IMR-90 (cell line): ENCODE data around the gene ACP6. TPM values are rescaled to one million over a fixed set of nuclear protein-coding genes. Genes with fewer than 3 reads are reported as not detected.

Source experiments
- ATAC-seq: fragments of 200-7000 bp; cut with Tn5 transposase; 2 replicates; pipeline ENCODE4 v1.9.1; 2020; ENCODE audit warnings: low read depth, mild to moderate bottlenecking, moderate library complexity
- BruUV-seq: library from RNA; stranded (reverse); fragments of 400-500 nt; replicated peaks from 2 replicates; lab custom pipeline; 2021; lab: Mats Ljungman, UMichigan
- CTCF ChIA-PET: fragments of 300-600 bp; formaldehyde crosslinking; extraction: SDS; loops from one replicate; lab custom pipeline; 2021; ENCODE audit warnings: antibody characterized with exemption; lab: Yijun Ruan, JAX
- POLR2A ChIA-PET: fragments of 300-600 bp; sonication (Branson Sonifier 250); formaldehyde crosslinking; loops from one replicate; lab custom pipeline; 2022; ENCODE audit warnings: antibody characterized with exemption; ENCODE audit not compliant: unreplicated experiment; lab: Charles Lee
- DNase-seq: peaks from one replicate; pipeline ENCODE4 v3.0.0; 2013
- H2AFZ ChIP-seq: replicated peaks from 2 replicates; pipeline ENCODE3; 2013; ENCODE audit warnings: low read length, mild to moderate bottlenecking; ENCODE audit not compliant: poor library complexity
- H2AK5ac ChIP-seq: 2 replicates; pipeline ENCODE4 v1.6.1; 2013; ENCODE audit warnings: low read depth, low read length, inconsistent platforms
- H2AK9ac ChIP-seq: replicated peaks from 2 replicates; pipeline ENCODE3; 2013; ENCODE audit warnings: mild to moderate bottlenecking, low read depth, low read length, moderate library complexity; ENCODE audit not compliant: poor library complexity
- H2BK120ac ChIP-seq: 2 replicates; pipeline ENCODE4 v1.6.1; 2013; ENCODE audit warnings: low read depth, low read length, inconsistent platforms
- H2BK15ac ChIP-seq: 3 replicates; pipeline ENCODE4 v1.6.1; 2013; ENCODE audit warnings: low read depth, low read length, inconsistent platforms
- H2BK20ac ChIP-seq: 2 replicates; pipeline ENCODE4 v1.6.1; 2013; ENCODE audit warnings: low read depth, mild to moderate bottlenecking, inconsistent platforms, low read length, moderate library complexity
- H2BK5ac ChIP-seq: 2 replicates; pipeline ENCODE4 v1.6.1; 2013; ENCODE audit warnings: mild to moderate bottlenecking, low read depth, low read length, inconsistent platforms; ENCODE audit not compliant: poor library complexity, severe bottlenecking
- H3K14ac ChIP-seq: replicated peaks from 2 replicates; pipeline ENCODE4 v1.6.1; 2013; ENCODE audit warnings: low read depth, low read length, inconsistent platforms
- H3K18ac ChIP-seq: 2 replicates; pipeline ENCODE4 v1.6.1; 2013; ENCODE audit warnings: low read depth, low read length, control low read depth
- H3K23ac ChIP-seq: 2 replicates; pipeline ENCODE4 v1.6.1; 2013; ENCODE audit warnings: low read depth, low read length, inconsistent platforms
- H3K27ac ChIP-seq: 2 replicates; pipeline ENCODE4 v1.5.1; 2013; ENCODE audit warnings: mild to moderate bottlenecking, control low read depth, low read length; ENCODE audit not compliant: insufficient read depth
- H3K27me3 ChIP-seq: 2 replicates; pipeline ENCODE4 v1.6.1; 2013; ENCODE audit warnings: low read length; ENCODE audit not compliant: control insufficient read depth, insufficient read depth
- H3K36me3 ChIP-seq: 2 replicates; pipeline ENCODE4 v1.6.1; 2013; ENCODE audit warnings: low read length, mixed read lengths; ENCODE audit not compliant: control insufficient read depth, insufficient read depth
- H3K4ac ChIP-seq: 2 replicates; pipeline ENCODE4 v1.6.1; 2013; ENCODE audit warnings: low read depth, low read length, inconsistent platforms
- H3K4me1 ChIP-seq: 2 replicates; pipeline ENCODE4 v1.6.1; 2013; ENCODE audit warnings: low read length, mixed read lengths; ENCODE audit not compliant: control insufficient read depth, insufficient read depth
- H3K4me2 ChIP-seq: 2 replicates; pipeline ENCODE4 v1.6.1; 2013; ENCODE audit warnings: low read depth, mild to moderate bottlenecking, control low read depth, low read length, moderate library complexity
- H3K4me3 ChIP-seq: 2 replicates; pipeline ENCODE4 v1.5.1; 2013; ENCODE audit warnings: low read depth, mild to moderate bottlenecking, control low read depth, low read length, moderate library complexity; ENCODE audit not compliant: insufficient read depth
- H3K56ac ChIP-seq: 2 replicates; pipeline ENCODE4 v1.6.1; 2013; ENCODE audit warnings: low read length, inconsistent platforms; ENCODE audit not compliant: insufficient read depth; ENCODE audit errors: extremely low read depth
- H3K79me1 ChIP-seq, 2 experiments: 2 replicates each; pipeline ENCODE4 v1.6.1; 2013; ENCODE audit warnings: low read length in 2 of 2, inconsistent platforms in 1 of 2, low read depth in 1 of 2
- H3K9ac ChIP-seq: 2 replicates; pipeline ENCODE4 v1.6.1; 2013; ENCODE audit warnings: low read depth, low read length, control low read depth
- H3K9me1 ChIP-seq: 2 replicates; pipeline ENCODE4 v1.6.1; 2013; ENCODE audit warnings: low read length, inconsistent platforms; ENCODE audit not compliant: insufficient read depth
- H3K9me3 ChIP-seq: 2 replicates; pipeline ENCODE4 v1.6.1; 2013; ENCODE audit warnings: low read length; ENCODE audit not compliant: control insufficient read depth, insufficient read depth
- H4K20me1 ChIP-seq: 2 replicates; pipeline ENCODE4 v1.6.1; 2013; ENCODE audit warnings: low read length, inconsistent platforms; ENCODE audit not compliant: insufficient read depth
- H4K5ac ChIP-seq: 2 replicates; pipeline ENCODE4 v1.6.1; 2013; ENCODE audit warnings: mild to moderate bottlenecking, low read depth, low read length, control low read depth
- H4K8ac ChIP-seq, 2 experiments: 2 replicates each; pipeline ENCODE4 v1.6.1; 2013; ENCODE audit warnings: low read depth in 2 of 2, low read length in 2 of 2, control low read depth in 1 of 2, inconsistent platforms in 1 of 2
- H4K91ac ChIP-seq: 2 replicates; pipeline ENCODE4 v1.6.1; 2013; ENCODE audit warnings: low read depth, low read length, inconsistent platforms; ENCODE audit not compliant: insufficient read depth
- BHLHE40 ChIP-seq: fragments of 150-350 bp; IDR thresholded peaks from 2 replicates; pipeline ENCODE4 v1.6.1; 2016; ENCODE audit warnings: mild to moderate bottlenecking, low read depth, low read length
- CEBPB ChIP-seq: IDR thresholded peaks from 2 replicates; pipeline ENCODE4 v1.6.1; 2012; ENCODE audit warnings: low read depth, low read length, improper control_type of control experiment
- CHD1 ChIP-seq: IDR thresholded peaks from 2 replicates; pipeline ENCODE4 v1.6.1; 2012; ENCODE audit warnings: low read depth, low read length, improper control_type of control experiment
- FOS ChIP-seq: fragments of 150-350 bp; IDR thresholded peaks from 2 replicates; pipeline ENCODE4 v1.6.1; 2016; ENCODE audit warnings: low read depth, low read length
- MAFK ChIP-seq: IDR thresholded peaks from 2 replicates; pipeline ENCODE4 v1.6.1; 2012; ENCODE audit warnings: low read depth, low read length, improper control_type of control experiment
- MAZ ChIP-seq: IDR thresholded peaks from 2 replicates; pipeline ENCODE4 v1.6.1; 2012; ENCODE audit warnings: low read depth, mild to moderate bottlenecking, low read length, improper control_type of control experiment, moderate library complexity, borderline replicate concordance
- MXI1 ChIP-seq: IDR thresholded peaks from 2 replicates; pipeline ENCODE4 v1.6.1; 2012; ENCODE audit warnings: low read depth, mild to moderate bottlenecking, low read length, moderate library complexity, borderline replicate concordance
- NFE2L2 ChIP-seq: fragments of 150-350 bp; IDR thresholded peaks from 2 replicates; pipeline ENCODE4 v1.6.1; 2016; ENCODE audit warnings: low read depth, mild to moderate bottlenecking, low read length
- POLR2A ChIP-seq: IDR thresholded peaks from 2 replicates; pipeline ENCODE4 v1.6.1; 2012; ENCODE audit warnings: mild to moderate bottlenecking, low read depth, low read length
- RAD21 ChIP-seq: IDR thresholded peaks from 2 replicates; pipeline ENCODE4 v1.6.1; 2012; ENCODE audit warnings: low read length, improper control_type of control experiment
- RCOR1 ChIP-seq: IDR thresholded peaks from 2 replicates; pipeline ENCODE4 v1.6.1; 2012; ENCODE audit warnings: mild to moderate bottlenecking, low read length, improper control_type of control experiment; ENCODE audit not compliant: insufficient replicate concordance
- RFX5 ChIP-seq: IDR thresholded peaks from 2 replicates; pipeline ENCODE4 v1.8.0; 2012; ENCODE audit warnings: low read depth, mild to moderate bottlenecking, low read length, moderate library complexity
- SMC3 ChIP-seq: fragments of 150-350 bp; IDR thresholded peaks from 2 replicates; pipeline ENCODE4 v1.6.1; 2016; ENCODE audit warnings: low read depth, mild to moderate bottlenecking, antibody characterized with exemption, low read length, moderate library complexity
- dilution Hi-C: fragments of 300-500 bp; cut with HindIII; formaldehyde crosslinking; loops from one replicate; pipeline ENCODE4 v1.14.3; 2018; ENCODE audit warnings: low sequenced_read_pairs; ENCODE audit not compliant: unreplicated experiment
- in situ Hi-C: fragments of 300-500 bp; cut with MboI; formaldehyde crosslinking; loops from 3 replicates; pipeline ENCODE4 v1.14.3; 2019; ENCODE audit warnings: low sequenced_read_pairs, inconsistent platforms, mixed read lengths
- intact Hi-C: fragments of 100-400 bp; cut with micrococcal nuclease; formaldehyde crosslinking; loops from 2 replicates; pipeline ENCODE4 v1.10.0; 2022
- polyA plus RNA-seq, 3 experiments: library from polyadenylated mRNA; depleted of rRNA; stranded (reverse); fragments of >200 nt; gene quantifications; 2 replicates each; pipeline ENCODE4 v1.2.3, GENCODE V29; 2012; ENCODE audit warnings: low replicate concordance in 1 of 3
- total RNA-seq: library from RNA; depleted of rRNA; stranded (reverse); fragments of >200 nt; gene quantifications from 2 replicates; pipeline ENCODE4 v1.2.3, GENCODE V29; 2012
- TF ChIP-seq, protein P1 (sequence below): fragments of 150-350 bp; IDR thresholded peaks from 2 replicates; pipeline ENCODE4 v1.6.1; 2017; ENCODE audit warnings: mild to moderate bottlenecking, antibody characterized with exemption, low read length, low read depth
- TF ChIP-seq, protein P2 (sequence below): conservative IDR thresholded peaks from 2 replicates; pipeline ENCODE4 v1.5.1; 2012; ENCODE audit warnings: mild to moderate bottlenecking, low read depth, low read length, improper control_type of control experiment

The ACP6 gene
- total and polyA plus RNA-seq, 2 of the 4 experiments (the other 2 are of a cell fraction): 2.5 to 8.2 TPM

- H3K9me3 ChIP-seq: peaks cover 7% of the 10 kb centered on the region
- H3K27ac ChIP-seq: no peak overlapping the region
- H3K36me3 ChIP-seq: no peaks in the 10 kb centered on the region
- DNase-seq (no peak), ATAC-seq (no peak)
- no peak overlapping the region for H3K14ac ChIP-seq
- no peaks in the 10 kb centered on the region for H3K79me1 ChIP-seq
- H3K9ac ChIP-seq: no peak overlapping the region
- no peak overlapping the region for H2BK20ac ChIP-seq
- H2BK5ac ChIP-seq: no peak overlapping the region
- H3K4me3 ChIP-seq: no peak overlapping the region
- no peak overlapping the region for H4K91ac ChIP-seq
- H3K4me1 ChIP-seq: no peaks in the 10 kb centered on the region
- no peak overlapping the region for H3K23ac ChIP-seq
- H4K20me1 ChIP-seq: no peaks in the 10 kb centered on the region
- H2AK5ac ChIP-seq: no peak overlapping the region
- CTCF ChIA-PET: no interaction called here
- no peaks in the 10 kb centered on the region for H3K9me1 ChIP-seq
- H2AFZ ChIP-seq: no peak overlapping the region
- no peak overlapping the region for H4K8ac ChIP-seq
- no TSS peak for BruUV-seq
- no peak overlapping the region for H3K18ac ChIP-seq
- TF ChIP-seq, protein P1, sequence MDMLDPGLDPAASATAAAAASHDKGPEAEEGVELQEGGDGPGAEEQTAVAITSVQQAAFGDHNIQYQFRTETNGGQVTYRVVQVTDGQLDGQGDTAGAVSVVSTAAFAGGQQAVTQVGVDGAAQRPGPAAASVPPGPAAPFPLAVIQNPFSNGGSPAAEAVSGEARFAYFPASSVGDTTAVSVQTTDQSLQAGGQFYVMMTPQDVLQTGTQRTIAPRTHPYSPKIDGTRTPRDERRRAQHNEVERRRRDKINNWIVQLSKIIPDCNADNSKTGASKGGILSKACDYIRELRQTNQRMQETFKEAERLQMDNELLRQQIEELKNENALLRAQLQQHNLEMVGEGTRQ: no peak
- TF ChIP-seq, protein P2, sequence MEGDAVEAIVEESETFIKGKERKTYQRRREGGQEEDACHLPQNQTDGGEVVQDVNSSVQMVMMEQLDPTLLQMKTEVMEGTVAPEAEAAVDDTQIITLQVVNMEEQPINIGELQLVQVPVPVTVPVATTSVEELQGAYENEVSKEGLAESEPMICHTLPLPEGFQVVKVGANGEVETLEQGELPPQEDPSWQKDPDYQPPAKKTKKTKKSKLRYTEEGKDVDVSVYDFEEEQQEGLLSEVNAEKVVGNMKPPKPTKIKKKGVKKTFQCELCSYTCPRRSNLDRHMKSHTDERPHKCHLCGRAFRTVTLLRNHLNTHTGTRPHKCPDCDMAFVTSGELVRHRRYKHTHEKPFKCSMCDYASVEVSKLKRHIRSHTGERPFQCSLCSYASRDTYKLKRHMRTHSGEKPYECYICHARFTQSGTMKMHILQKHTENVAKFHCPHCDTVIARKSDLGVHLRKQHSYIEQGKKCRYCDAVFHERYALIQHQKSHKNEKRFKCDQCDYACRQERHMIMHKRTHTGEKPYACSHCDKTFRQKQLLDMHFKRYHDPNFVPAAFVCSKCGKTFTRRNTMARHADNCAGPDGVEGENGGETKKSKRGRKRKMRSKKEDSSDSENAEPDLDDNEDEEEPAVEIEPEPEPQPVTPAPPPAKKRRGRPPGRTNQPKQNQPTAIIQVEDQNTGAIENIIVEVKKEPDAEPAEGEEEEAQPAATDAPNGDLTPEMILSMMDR: no peak
- no peak for TF ChIP-seq RAD21
- TF ChIP-seq CHD1: no peak
- TF ChIP-seq POLR2A: no peak
- no peak for TF ChIP-seq CEBPB
- no peak for TF ChIP-seq NFE2L2
- no peak for TF ChIP-seq MAFK
- no peak for TF ChIP-seq FOS
- TF ChIP-seq SMC3: no peak
- TF ChIP-seq MAZ: no peak
- TF ChIP-seq BHLHE40: no peak
- no peak for TF ChIP-seq RFX5
- TF ChIP-seq RCOR1: no peak
- no peak for TF ChIP-seq MXI1
- H3K27me3 ChIP-seq: no peaks in the 10 kb centered on the region
- H2AK9ac ChIP-seq: no peak overlapping the region
- H3K56ac ChIP-seq: no peak overlapping the region
- intact Hi-C loops: no loop called here
- H3K4ac ChIP-seq: no peak overlapping the region
- POLR2A ChIA-PET: no interaction called here
- dilution Hi-C loops: no loop called here
- no peak overlapping the region for H3K4me2 ChIP-seq
- H2BK120ac ChIP-seq: no peak overlapping the region
- in situ Hi-C loops: no loop called here
- H2BK15ac ChIP-seq: no peak overlapping the region
- H4K5ac ChIP-seq: no peak overlapping the region
These were observed 12.9 kb upstream of the ACP6 start for GRCh38 chr1:147683163-147683763.
